Choroid plexus epithelial cell (primary cell): ENCODE measurements around the gene PLEKHA3.

ENCODE experiments used
- DNase-seq: peaks from one replicate; pipeline ENCODE4 v3.0.0-alpha.2; 2010; ENCODE audit warnings: low read depth
- H3K4me3 ChIP-seq: 2 replicates; pipeline ENCODE4 v1.5.1; 2011; ENCODE audit warnings: low read depth, mild to moderate bottlenecking, control low read depth, low read length, moderate library complexity
- CTCF ChIP-seq: conservative IDR thresholded peaks from 2 replicates; pipeline ENCODE4 v1.5.1; 2011; ENCODE audit warnings: low read depth, mild to moderate bottlenecking, control low read depth, inconsistent platforms, low read length, moderate library complexity

Gene PLEKHA3

GRCh38 chr2:178529194-178529593 lies 48.9 kb downstream of the PLEKHA3 start:
- H3K4me3 ChIP-seq = no peak overlapping the region
- no peak for DNase-seq
- no peak for TF ChIP-seq CTCF

- H3K4me3 ChIP-seq = no peak overlapping the region
- no peak for DNase-seq
- TF ChIP-seq CTCF = no peak
These were observed 49.9 kb downstream of the PLEKHA3 start for GRCh38 chr2:178530131-178530530.

GRCh38 chr2:178530625-178531142 lies 50.4 kb downstream of the PLEKHA3 start:
- no peak for TF ChIP-seq CTCF
- peak; percentile 25 for DNase-seq
- no peak overlapping the region for H3K4me3 ChIP-seq

GRCh38 chr2:178531168-178531567 lies 50.9 kb downstream of the PLEKHA3 start:
- H3K4me3 ChIP-seq = no peak overlapping the region
- no peak for TF ChIP-seq CTCF
- DNase-seq = no peak

- no peak overlapping the region for H3K4me3 ChIP-seq
- TF ChIP-seq CTCF = no peak
- no peak for DNase-seq
These were observed 55.8 kb downstream of the PLEKHA3 start for GRCh38 chr2:178536037-178536436.

GRCh38 chr2:178542161-178542560 lies 61.9 kb downstream of the PLEKHA3 start:
- no peak for DNase-seq
- no peak for TF ChIP-seq CTCF
- H3K4me3 ChIP-seq = no peak overlapping the region

- no peak overlapping the region for H3K4me3 ChIP-seq
- no peak for DNase-seq
- no peak for TF ChIP-seq CTCF
These were observed 62.3 kb downstream of the PLEKHA3 start for GRCh38 chr2:178542569-178542968.
